Posterior vena cava (tissue), 2 donors: Measurements from ENCODE around the gene EIF3D. TPM values are rescaled to one million over a fixed set of nuclear protein-coding genes. Genes with fewer than 3 reads are reported as not detected.
"Not testable (repeated sequence)": the region's sequence is repeated elsewhere in the genome, so short reads cannot be mapped to it uniquely, and the experiment has no call there.

Experiments used
- DNase-seq: peaks from one replicate; pipeline ENCODE4 v3.0.0-alpha.2; 2020; ENCODE audit warnings: low spot score
- intact Hi-C, 2 donors: fragments of 100-400 bp; cut with DNase I; formaldehyde crosslinking; loops; one replicate each; pipeline versions ENCODE4 v1.14.1 to v1.14.2; 2022 to 2023
- total RNA-seq, 2 donors: library from RNA; stranded (reverse); fragmentation: NEBNext Ultra II Directional; extraction: Animal tissue kit (Norgen Biotek cat#: 25700); gene quantifications; one replicate each; pipeline ENCODE4 v1.2.1, GENCODE V29; 2021
- donor health status: DM: yes; HTN: yes; CAD: no.
- donor health status: DM: yes; HTN: yes; CAD: no.

Gene EIF3D
- total RNA-seq, 2 donors from 2014 or later = 98.6 to 106 TPM

- no peak for DNase-seq
- intact Hi-C loops = loop anchor here in 1 of 2 donors (10.0 kb wide), 1 partner anchor 195 kb away; no protein-coding TSS in a partner anchor
Measured at GRCh38 chr22:36560001-36560400, 31.0 kb upstream of the EIF3D start.

- no peak for DNase-seq
- intact Hi-C loops = no loop called here
Measured at GRCh38 chr22:36554098-36554497, 25.1 kb upstream of the EIF3D start.

GRCh38 chr22:36552289-36552688, 23.3 kb upstream of the EIF3D start:
- no peak for DNase-seq
- intact Hi-C loops = no loop called here

GRCh38 chr22:36550701-36551495, 21.9 kb upstream of the EIF3D start:
- DNase-seq = no peak
- intact Hi-C loops = no loop called here

GRCh38 chr22:36549033-36549432, 20.1 kb upstream of the EIF3D start:
- DNase-seq = no peak
- intact Hi-C loops = loop anchor here (5.0 to 10.0 kb wide), 3 partner anchors 226 to 308 kb away; partner anchors contain the start of gene IFT27 (in 1 of the 2)

GRCh38 chr22:36548606-36549005, 19.6 kb upstream of the EIF3D start:
- intact Hi-C loops = loop anchor here (5.0 to 10.0 kb wide), 3 partner anchors 226 to 309 kb away; partner anchors contain the start of gene IFT27 (in 1 of the 2)
- DNase-seq = no peak

GRCh38 chr22:36546932-36547331, 18.0 kb upstream of the EIF3D start:
- intact Hi-C loops = loop anchor here (5.0 to 10.0 kb wide), 3 partner anchors 228 to 310 kb away; partner anchors contain the start of gene IFT27 (in 1 of the 2)
- no peak for DNase-seq

- intact Hi-C loops = loop anchor here (5.0 to 10.0 kb wide), 3 partner anchors 229 to 311 kb away; partner anchors contain the start of gene IFT27 (in 1 of the 2)
- no peak for DNase-seq
Measured at GRCh38 chr22:36546092-36546804, 17.3 kb upstream of the EIF3D start.

- intact Hi-C loops = loop anchor here in 1 of 2 donors (10.0 kb wide), 1 partner anchor 231 kb away; the partner anchor contains the start of gene IFT27
- no peak for DNase-seq
Measured at GRCh38 chr22:36544107-36544620, 15.2 kb upstream of the EIF3D start.

- DNase-seq = no peak
- intact Hi-C loops = loop anchor here in 1 of 2 donors (10.0 kb wide), 1 partner anchor 233 kb away; the partner anchor contains the start of gene IFT27
Measured at GRCh38 chr22:36541831-36542411, 13.0 kb upstream of the EIF3D start.

- intact Hi-C loops = loop anchor here in 1 of 2 donors (10.0 kb wide), 1 partner anchor 234 kb away; the partner anchor contains the start of gene IFT27
- no peak for DNase-seq
Measured at GRCh38 chr22:36540867-36541642, 12.1 kb upstream of the EIF3D start.

- intact Hi-C loops = no loop called here
- DNase-seq = no peak
Measured at GRCh38 chr22:36538529-36538928, 9.6 kb upstream of the EIF3D start.

GRCh38 chr22:36536717-36537116, 7.8 kb upstream of the EIF3D start:
- no peak for DNase-seq
- intact Hi-C loops = no loop called here

- intact Hi-C loops, DNase-seq: not testable (repeated sequence)
Measured at GRCh38 chr22:36533320-36533719, 4.4 kb upstream of the EIF3D start.

GRCh38 chr22:36532466-36532865, 3.5 kb upstream of the EIF3D start:
- DNase-seq = no peak
- intact Hi-C loops = no loop called here

GRCh38 chr22:36528341-36528740, 625 bp downstream of the EIF3D start:
- intact Hi-C loops = no loop called here

GRCh38 chr22:36522662-36523061, 6.3 kb downstream of the EIF3D start:
- no peak for DNase-seq
- intact Hi-C loops = no loop called here

More at GRCh38 chr22:36528341-36528740, 625 bp downstream of the EIF3D start:
- no peak for DNase-seq

- no peak for DNase-seq
- intact Hi-C loops = no loop called here
Measured at GRCh38 chr22:36520423-36520822, 8.5 kb downstream of the EIF3D start.

GRCh38 chr22:36519906-36520305, 9.1 kb downstream of the EIF3D start:
- DNase-seq, intact Hi-C loops: not testable (repeated sequence)
